Measurements from ENCODE around the gene ZNF423.

DNA sequence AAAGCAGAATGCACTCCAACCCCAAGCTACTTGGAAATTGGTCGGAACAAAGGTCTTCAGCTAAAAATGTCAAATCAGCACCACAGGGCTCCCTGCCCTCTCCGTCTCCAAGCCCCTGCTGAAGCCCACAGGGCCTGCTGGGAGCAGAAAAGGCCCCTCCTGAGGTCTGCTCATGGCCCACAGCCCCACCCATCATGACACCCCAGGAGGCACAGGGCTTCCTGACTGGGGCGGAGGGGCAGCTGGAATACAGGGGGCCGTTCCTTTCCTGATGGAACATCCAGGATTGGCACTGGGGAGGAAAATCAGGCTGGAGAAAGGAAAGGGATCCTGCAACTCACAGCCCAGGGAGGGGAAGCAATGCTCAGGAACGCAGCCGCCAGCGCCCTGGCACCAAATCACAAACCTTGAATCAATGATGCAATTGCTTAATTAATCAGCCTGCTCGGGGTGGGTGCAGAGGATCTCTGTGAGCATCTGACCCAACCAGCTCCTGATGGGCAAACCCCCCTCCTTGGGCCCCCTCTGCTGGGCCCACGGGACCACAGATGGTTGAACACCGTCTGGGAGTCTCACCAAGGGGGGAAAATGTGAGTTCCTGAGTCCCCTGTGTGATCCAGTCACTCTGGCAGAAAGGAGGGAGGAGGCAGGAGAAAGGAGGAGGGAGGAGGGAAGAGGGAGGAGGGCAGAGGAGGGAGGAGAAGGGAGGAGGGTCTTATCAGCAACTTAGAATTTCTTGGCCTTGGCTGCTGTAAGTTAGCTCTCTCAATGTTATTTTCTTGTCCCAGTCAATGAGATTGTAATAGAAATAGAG lies 155.5 kb downstream of the ZNF423 start:
- no peak for TF ChIP-seq CTCF (IDR thresholded peaks at IDR 0.05)
- no peak for TF ChIP-seq POLR2A (IDR thresholded peaks at IDR 0.05)
- TF ChIP-seq POLR2AphosphoS5 (IDR thresholded peaks at IDR 0.05) = no peak
